Spleen (tissue), 11 donors: ENCODE measurements around the gene POM121L2. TPM values are rescaled to one million over a fixed set of nuclear protein-coding genes. Genes with fewer than 3 reads are reported as not detected.

Experiments used
- DNase-seq: peaks from one replicate; pipeline ENCODE4 v3.0.0-alpha.2; 2020
- H3K27ac ChIP-seq, 8 donors: fragments of 200-600 bp; sonication (generic) in 7 of 8; 1 replicate in 4 of 8; 2 replicates in 4 of 8; pipeline versions ENCODE4 v1.5.0 to v1.8.0; 2016 to 2021; ENCODE audit warnings: inconsistent platforms in 4 of 8, mild to moderate bottlenecking in 4 of 8, moderate library complexity in 1 of 8
- H3K27me3 ChIP-seq, 7 donors: fragments of 200-600 bp; sonication (generic) in 6 of 7; replicated peaks in 1 of 7; 1 replicate in 4 of 7; 2 replicates in 3 of 7; pipeline versions ENCODE4 v1.5.0 to v1.8.0; 2016 to 2021; ENCODE audit warnings: inconsistent platforms in 3 of 7, mild to moderate bottlenecking in 1 of 7
- H3K36me3 ChIP-seq, 6 donors: fragments of 200-600 bp; sonication (generic) in 5 of 6; 1 replicate in 4 of 6; 2 replicates in 2 of 6; pipeline versions ENCODE4 v1.5.0 to v1.8.0; 2016 to 2021; ENCODE audit warnings: inconsistent platforms in 2 of 6
- H3K4me1 ChIP-seq, 6 donors: fragments of 200-600 bp; sonication (generic) in 5 of 6; 1 replicate in 3 of 6; 2 replicates in 3 of 6; pipeline versions ENCODE4 v1.5.0 to v1.8.0; 2016 to 2021; ENCODE audit warnings: inconsistent platforms in 3 of 6
- H3K4me3 ChIP-seq, 8 donors: fragments of 200-600 bp; sonication (generic) in 7 of 8; 1 replicate in 4 of 8; 2 replicates in 4 of 8; pipeline versions ENCODE4 v1.5.0 to v1.8.0; 2016 to 2021; ENCODE audit warnings: inconsistent platforms in 4 of 8, mild to moderate bottlenecking in 4 of 8, moderate library complexity in 2 of 8
- H3K9me3 ChIP-seq, 8 donors: fragments of 200-600 bp; sonication (generic) in 7 of 8; 1 replicate in 4 of 8; 2 replicates in 4 of 8; pipeline versions ENCODE4 v1.5.0 to v1.8.0; 2016 to 2021; ENCODE audit warnings: inconsistent platforms in 4 of 8
- CTCF ChIP-seq, 11 experiments: fragments of 200-600 bp in 7 of 11; fragments of 450-650 bp in 4 of 11; sonication (generic) in 4 of 11; IDR thresholded peaks in 8 of 11; conservative IDR thresholded peaks in 3 of 11; 1 replicate in 7 of 11; 2 replicates in 4 of 11; pipeline versions ENCODE4 v1.4.0 to v1.8.0; 2016 to 2021; ENCODE audit warnings: antibody characterized with exemption in 11 of 11, inconsistent platforms in 4 of 11, mild to moderate bottlenecking in 1 of 11
- POLR2A ChIP-seq, 3 donors: fragments of 450-650 bp; IDR thresholded peaks; one replicate each; pipeline ENCODE4 v1.5.1; 2017; ENCODE audit warnings: antibody characterized with exemption in 3 of 3, mild to moderate bottlenecking in 1 of 3
- POLR2AphosphoS5 ChIP-seq, 3 donors: sonication (generic); formaldehyde crosslinking; IDR thresholded peaks; one replicate each; pipeline ENCODE4 v1.5.1; 2017; ENCODE audit warnings: antibody characterized with exemption in 3 of 3
- WGBS, 5 donors: extraction: QIAGEN DNeasy Blood & Tissue Kit in 3 of 5; methylation state at CpG; one replicate each; pipeline versions ENCODE4 v1.1.5 to v1.1.7; 2013 to 2018; 5-methylcytosine and 5-hydroxymethylcytosine counted together
- intact Hi-C: fragments of 100-400 bp; cut with DNase I; formaldehyde crosslinking; loops from one replicate; pipeline ENCODE4 v1.15.0; 2023; ENCODE audit warnings: low total_unique reads
- polyA plus RNA-seq, 3 donors: library from polyadenylated mRNA; stranded (reverse); fragments of 200-250 nt; gene quantifications; one replicate each; pipeline ENCODE4 v1.2.1, GENCODE V29; 2013
- total RNA-seq, 7 donors: library from RNA; depleted of rRNA in 3 of 7; stranded (reverse); fragments of >200 nt in 3 of 7; fragmentation: NEBNext Ultra II Directional in 4 of 7; extraction: Animal tissue kit (Norgen Biotek cat#: 25700) in 4 of 7; gene quantifications; one replicate each; pipeline versions ENCODE4 v1.1.0 to v1.2.1, GENCODE V29; 2016 to 2021
- donor health status: healthy with polysubstance abuse.
- donor health status: DM: no; HTN: no; CAD: no; lungs with moderate emphysema.
- donor health status: DM: no; HTN: no; CAD: no.
- donor health status: Bipolar disorder and iron deficiency.
- donor health status: healthy.
- donor health status: DM: no; HTN: no; CAD: no.
- donor health status: DM: yes; HTN: yes; CAD: no.

Gene POM121L2
- total and polyA plus RNA-seq, 10 donors = not detected

- 3 to 7% (median 6%) methylated on average over 33 of the region's 33 CpGs for WGBS, 5 donors
- peaks cover 0 to 77% (median 21%) of the 10 kb centered on the region in 8 donors for H3K9me3 ChIP-seq
- peaks cover 22 to 100% (median 93%) of the 10 kb centered on the region in 7 donors for H3K27me3 ChIP-seq
- no peak for DNase-seq
- intact Hi-C loops = no loop called here
- peaks cover 0 to 8% (median 3%) of the 10 kb centered on the region in 6 donors for H3K4me1 ChIP-seq
- H3K27ac ChIP-seq = no peak overlapping the region
- TF ChIP-seq POLR2AphosphoS5 (IDR thresholded peaks at IDR 0.05) (peak in 1 of 3 donors; percentile 17), POLR2A (IDR thresholded peaks at IDR 0.05) (no peak)
- no peaks in the 10 kb centered on the region for H3K36me3 ChIP-seq
- no peak overlapping the region for H3K4me3 ChIP-seq
These were observed 23.7 kb downstream of the POM121L2 start for GRCh38 chr6:27288136-27289044.

DNA sequence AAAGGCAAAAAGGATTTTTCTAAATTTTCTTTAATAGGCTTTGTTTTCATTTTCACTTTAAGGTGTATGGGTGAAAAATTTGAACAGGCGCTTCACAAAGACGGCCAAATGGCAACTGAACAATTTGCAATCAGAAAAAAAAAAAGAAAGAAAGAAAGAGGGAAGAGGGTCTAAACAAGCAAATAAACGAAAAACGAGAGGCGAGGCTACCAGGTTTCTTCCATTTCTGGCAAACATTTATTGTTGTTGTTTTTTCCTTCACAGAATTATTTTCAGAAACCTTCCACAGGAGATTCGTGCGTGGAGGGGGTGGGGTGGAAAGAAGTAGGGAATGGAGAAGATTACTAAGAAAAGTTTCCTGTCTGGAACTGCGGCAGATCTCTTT lies 24.3 kb downstream of the POM121L2 start:
- intact Hi-C loops = no loop called here
- Histone ChIP-seq H3K36me3 (no peaks in the 10 kb centered on the region), H3K27ac (no peak overlapping the region), H3K27me3 (peaks cover 22 to 100% (median 93%) of the 10 kb centered on the region in 7 donors), H3K9me3 (peaks cover 0 to 77% (median 22%) of the 10 kb centered on the region in 8 donors), H3K4me3 (no peak overlapping the region), H3K4me1 (peaks cover 0 to 8% (median 3%) of the 10 kb centered on the region in 6 donors)
- WGBS, 5 donors = 6 to 10% (median 8%) methylated on average over 8 of the region's 8 CpGs
- DNase-seq = no peak
- no peak for TF ChIP-seq POLR2AphosphoS5 (IDR thresholded peaks at IDR 0.05)
- no peak for TF ChIP-seq POLR2A (IDR thresholded peaks at IDR 0.05)
- TF ChIP-seq CTCF (IDR thresholded peaks at IDR 0.05 in 8 of 11, conservative IDR thresholded peaks at IDR 0.05 in 3 of 11) = no peak

DNA sequence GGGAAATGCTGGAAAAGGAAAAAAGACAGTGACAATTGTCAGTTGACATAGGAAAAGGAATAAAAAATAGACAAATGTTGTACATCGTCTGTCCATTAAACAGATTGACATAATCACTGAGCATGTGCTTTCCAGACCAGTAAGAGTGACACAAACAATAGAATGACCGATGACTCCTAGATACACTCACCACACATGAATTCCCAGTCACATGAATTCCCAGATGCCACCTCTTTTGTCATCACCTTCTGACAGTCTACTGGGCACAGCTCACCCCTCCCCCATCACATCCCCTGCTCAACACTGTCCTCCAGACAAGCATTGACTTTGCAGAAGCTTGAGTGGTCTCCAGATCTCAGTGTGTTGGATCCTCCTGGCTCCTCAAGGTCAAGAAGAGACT lies 25.9 kb downstream of the POM121L2 start:
- no peaks in the 10 kb centered on the region for H3K36me3 ChIP-seq
- peaks cover 0 to 8% (median 3%) of the 10 kb centered on the region in 6 donors for H3K4me1 ChIP-seq
- 61 to 92% (median 87%) methylated on average over 2 of the region's 2 CpGs for WGBS, 5 donors
- peaks cover 16 to 100% (median 95%) of the 10 kb centered on the region in 7 donors for H3K27me3 ChIP-seq
- TF ChIP-seq POLR2A (IDR thresholded peaks at IDR 0.05) (no peak), CTCF (IDR thresholded peaks at IDR 0.05 in 8 of 11, conservative IDR thresholded peaks at IDR 0.05 in 3 of 11) (no peak), POLR2AphosphoS5 (IDR thresholded peaks at IDR 0.05) (no peak)
- intact Hi-C loops = no loop called here
- no peak for DNase-seq
- no peak overlapping the region for H3K4me3 ChIP-seq
- peaks cover 0 to 68% (median 21%) of the 10 kb centered on the region in 8 donors for H3K9me3 ChIP-seq
- H3K27ac ChIP-seq = no peak overlapping the region

DNA sequence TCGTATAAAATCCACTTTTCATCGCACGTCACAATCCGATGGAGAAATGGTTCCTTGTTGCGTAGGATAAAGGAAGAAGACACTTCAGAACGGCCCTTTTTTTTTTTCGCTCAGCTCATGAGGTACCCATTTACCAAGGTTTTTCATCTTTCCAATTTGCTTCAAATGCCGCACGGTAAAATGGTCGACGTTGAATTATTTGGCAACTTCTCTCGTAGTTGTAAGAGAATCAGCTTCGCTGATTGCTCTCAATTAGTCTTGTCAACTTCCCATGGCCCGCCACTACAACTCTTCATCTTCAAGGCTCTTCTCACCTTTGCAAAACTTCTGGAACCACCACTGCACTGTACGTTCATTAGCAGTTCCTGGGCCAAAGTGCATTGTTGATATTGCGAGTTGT lies 28.8 kb downstream of the POM121L2 start:
- peaks cover 0 to 60% (median 17%) of the 10 kb centered on the region in 8 donors for H3K9me3 ChIP-seq
- intact Hi-C loops = no loop called here
- H3K4me1 ChIP-seq = peaks cover 0 to 10% (median 2%) of the 10 kb centered on the region in 6 donors
- peaks cover 9 to 100% (median 94%) of the 10 kb centered on the region in 7 donors for H3K27me3 ChIP-seq
- 14 to 27% (median 15%) methylated on average over 16 of the region's 16 CpGs for WGBS, 5 donors
- no peak for DNase-seq
- TF ChIP-seq CTCF (IDR thresholded peaks at IDR 0.05 in 8 of 11, conservative IDR thresholded peaks at IDR 0.05 in 3 of 11) (no peak), POLR2A (IDR thresholded peaks at IDR 0.05) (no peak), POLR2AphosphoS5 (IDR thresholded peaks at IDR 0.05) (no peak)
- no peaks in the 10 kb centered on the region for H3K36me3 ChIP-seq
- no peak overlapping the region for H3K4me3 ChIP-seq
- H3K27ac ChIP-seq = no peak overlapping the region
